GM21528 (cell line): ENCODE measurements around the gene CACNA2D3.

Experiments used
- ATAC-seq: cut with Tn5 transposase; IDR thresholded peaks from one replicate; pipeline ENCODE4 v1.9.1; 2021; ENCODE audit warnings: mild to moderate bottlenecking, moderate library complexity; ENCODE audit not compliant: unreplicated experiment, low FRiP score

The CACNA2D3 gene

DNA sequence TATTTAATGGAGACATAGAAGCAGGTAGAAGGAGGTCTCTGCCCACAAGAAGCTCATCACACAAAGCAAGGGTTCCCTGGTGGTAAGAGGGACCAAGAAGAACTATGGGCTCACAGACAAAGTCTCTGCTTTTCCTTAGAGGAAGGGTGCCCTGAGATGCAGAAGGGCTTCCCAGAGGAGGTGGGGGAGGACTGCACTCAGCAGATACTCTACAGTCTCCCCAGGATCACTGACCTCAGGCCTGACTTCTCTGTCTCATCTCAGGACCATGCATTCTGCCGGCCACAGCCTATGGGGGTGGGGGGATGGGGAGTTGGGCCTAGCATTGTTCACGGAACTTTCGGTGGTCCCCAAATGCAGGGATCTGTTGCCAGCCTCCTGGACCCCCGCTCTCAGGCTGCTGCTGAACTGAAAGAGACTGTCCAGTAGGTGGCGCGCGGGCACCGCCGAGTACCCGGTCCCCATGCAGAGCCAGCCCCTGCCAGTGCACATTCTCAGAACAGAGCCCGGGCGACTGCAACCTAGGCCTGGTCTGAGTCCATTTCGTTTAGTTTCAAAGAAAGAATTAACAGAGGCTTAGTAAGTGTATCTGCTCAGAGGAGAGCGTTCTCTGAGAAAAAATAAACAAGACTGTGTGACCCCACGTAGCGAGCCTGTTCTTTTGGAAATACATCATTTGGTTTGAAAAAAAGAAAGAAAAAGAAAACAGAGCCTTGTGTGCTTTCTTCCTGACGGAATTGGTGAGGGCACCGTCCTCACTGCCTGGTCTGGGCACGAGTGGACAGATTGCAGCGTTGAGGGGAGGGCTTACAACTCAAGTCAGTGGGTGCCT lies 731.4 kb downstream of the CACNA2D3 start:
- ATAC-seq, result no peak

DNA sequence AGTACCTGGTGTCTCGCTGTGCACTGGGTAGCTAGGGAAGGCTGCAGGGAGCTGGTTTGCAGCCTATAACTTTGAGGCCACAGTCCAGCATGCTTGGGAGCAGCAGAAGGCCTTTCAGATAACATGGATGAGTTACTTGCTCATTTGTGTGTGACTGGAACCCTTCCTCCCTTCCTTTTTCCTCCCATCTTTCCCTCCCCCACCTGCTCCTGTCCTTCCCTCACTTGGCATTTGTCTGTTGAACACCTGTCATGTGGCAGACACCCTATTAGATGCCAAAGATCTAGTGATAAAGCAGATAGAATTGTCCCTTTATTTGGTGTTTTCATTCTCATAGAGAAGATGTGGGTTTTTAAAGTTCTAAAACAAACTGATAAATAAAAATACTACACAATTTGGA lies 733.9 kb downstream of the CACNA2D3 start:
- no peak for ATAC-seq

- no peak for ATAC-seq
Observed at GRCh38 chr3:54857343-54857742, 735.0 kb downstream of the CACNA2D3 start.

- ATAC-seq, result no peak
Observed at GRCh38 chr3:54858093-54858785, 735.9 kb downstream of the CACNA2D3 start.

DNA sequence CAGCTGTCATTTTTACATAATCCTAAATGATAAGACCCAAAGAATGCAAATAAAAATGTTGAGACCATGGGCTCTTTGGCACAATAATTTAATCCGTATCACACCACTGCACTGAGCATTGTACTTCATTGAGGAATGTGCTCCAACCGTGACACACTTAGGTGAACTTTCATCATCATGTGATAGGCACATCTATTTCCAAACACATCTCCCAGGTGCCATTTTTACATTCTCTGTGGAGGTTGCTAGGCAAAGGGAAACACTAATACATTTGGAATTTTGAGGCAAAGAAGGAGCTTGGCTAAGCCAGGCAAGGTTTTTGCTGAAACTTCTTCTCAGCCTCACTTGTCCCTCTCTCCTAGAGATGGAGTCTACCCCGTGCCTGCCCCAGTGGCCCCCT lies 736.8 kb downstream of the CACNA2D3 start:
- no peak for ATAC-seq

GRCh38 chr3:54861248-54862067 lies 739.1 kb downstream of the CACNA2D3 start:
- ATAC-seq, result no peak

DNA sequence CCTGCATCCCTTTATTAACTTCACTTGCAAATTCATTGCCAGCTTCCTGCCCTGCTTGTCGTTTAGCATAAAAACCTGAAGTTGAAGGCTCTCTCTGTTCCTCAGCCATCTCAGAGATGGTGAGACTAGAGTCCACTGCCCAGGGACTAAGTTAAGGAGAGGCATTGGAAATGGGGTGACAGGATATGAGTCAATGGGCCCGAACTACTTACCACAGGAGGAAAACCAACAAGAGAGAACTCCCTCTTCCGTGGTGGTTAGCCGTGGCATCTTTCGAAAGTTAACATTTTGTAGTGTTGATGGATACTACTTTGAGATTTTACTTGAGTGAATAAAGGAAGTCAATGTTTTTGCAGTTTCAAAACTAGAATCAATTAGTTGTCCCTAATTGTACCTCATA lies 740.2 kb downstream of the CACNA2D3 start:
- ATAC-seq, result no peak

DNA sequence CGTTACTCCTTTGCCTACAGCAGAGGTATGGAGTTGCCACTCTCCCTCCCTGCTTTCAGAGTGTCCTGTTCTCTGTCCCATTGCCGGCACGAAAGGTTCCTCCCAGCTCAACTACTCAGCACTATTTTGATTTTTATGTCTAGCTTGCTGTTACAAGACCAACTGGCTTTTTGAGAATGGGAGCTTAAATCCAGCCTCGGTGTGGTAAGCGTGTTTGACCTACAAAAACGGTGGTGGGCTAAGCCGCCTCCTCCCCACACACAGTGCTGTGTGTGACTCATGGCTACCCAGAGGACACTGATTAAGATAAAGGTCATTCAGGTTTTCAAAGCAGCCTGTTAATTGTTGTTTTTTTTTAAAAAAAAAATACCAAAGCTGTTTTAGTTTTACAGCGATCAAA lies 741.0 kb downstream of the CACNA2D3 start:
- ATAC-seq, result no peak

- ATAC-seq, result no peak
Observed at GRCh38 chr3:54863786-54864185, 741.4 kb downstream of the CACNA2D3 start.

GRCh38 chr3:54865316-54865715 lies 743.0 kb downstream of the CACNA2D3 start:
- no peak for ATAC-seq

DNA sequence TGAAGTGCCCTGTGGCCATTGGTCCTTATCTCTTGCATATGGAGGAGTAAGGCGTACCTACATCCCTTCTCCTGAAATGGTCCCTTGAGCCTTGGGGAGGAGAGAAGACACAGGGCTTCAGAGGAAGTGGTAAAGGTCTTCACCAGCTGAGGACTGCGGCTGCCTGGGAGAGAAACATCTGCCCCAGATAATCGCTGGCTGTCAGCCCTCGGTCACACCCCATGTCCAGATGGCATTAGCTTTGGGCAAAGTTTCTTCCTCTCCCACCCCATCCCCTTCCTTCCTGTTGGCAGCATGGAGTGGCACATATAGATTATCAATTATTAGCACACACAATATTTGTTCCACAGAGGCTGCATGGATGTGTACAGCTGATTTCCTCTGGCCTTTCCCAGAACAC lies 743.9 kb downstream of the CACNA2D3 start:
- ATAC-seq, result no peak

DNA sequence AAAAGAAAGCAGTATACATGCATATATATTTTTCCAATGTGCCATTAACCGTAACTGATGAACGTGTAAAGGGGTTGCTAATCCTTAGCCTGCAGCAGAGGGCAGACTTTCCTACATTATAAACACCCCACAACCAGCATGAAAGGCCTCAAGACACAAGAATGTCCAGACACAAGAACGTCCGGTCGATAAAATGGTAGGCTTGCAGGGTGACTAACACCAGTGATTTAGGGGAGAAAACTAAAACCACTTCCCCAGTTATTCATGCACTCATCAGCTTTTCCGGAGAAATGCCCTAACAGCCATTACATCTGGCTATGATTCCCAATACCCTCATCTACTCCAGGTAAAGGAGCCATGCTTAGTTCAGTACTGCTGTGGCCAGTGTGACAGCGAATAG lies 748.1 kb downstream of the CACNA2D3 start:
- ATAC-seq, result no peak

DNA sequence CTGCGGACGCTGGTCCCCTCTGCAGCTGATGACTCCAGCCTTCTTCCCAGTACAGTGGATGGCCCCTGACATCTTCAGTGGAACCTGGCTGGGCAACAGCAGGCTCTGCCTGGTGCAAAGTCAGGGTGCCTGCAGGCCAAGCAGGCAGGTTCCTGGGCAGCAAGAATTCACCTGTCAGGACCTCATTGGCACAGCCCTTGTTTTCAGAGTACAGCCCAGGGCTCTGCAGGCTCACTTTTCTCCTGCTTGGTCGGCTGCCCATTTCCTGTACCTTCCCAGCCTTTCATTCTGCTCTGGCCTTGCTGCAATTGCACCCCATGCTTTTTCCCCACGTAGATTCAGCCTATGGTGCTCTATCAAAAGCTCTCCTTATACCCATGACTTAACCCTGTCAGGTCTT lies 749.5 kb downstream of the CACNA2D3 start:
- no peak for ATAC-seq

- no peak for ATAC-seq
Observed at GRCh38 chr3:54873059-54874010, 751.0 kb downstream of the CACNA2D3 start.

DNA sequence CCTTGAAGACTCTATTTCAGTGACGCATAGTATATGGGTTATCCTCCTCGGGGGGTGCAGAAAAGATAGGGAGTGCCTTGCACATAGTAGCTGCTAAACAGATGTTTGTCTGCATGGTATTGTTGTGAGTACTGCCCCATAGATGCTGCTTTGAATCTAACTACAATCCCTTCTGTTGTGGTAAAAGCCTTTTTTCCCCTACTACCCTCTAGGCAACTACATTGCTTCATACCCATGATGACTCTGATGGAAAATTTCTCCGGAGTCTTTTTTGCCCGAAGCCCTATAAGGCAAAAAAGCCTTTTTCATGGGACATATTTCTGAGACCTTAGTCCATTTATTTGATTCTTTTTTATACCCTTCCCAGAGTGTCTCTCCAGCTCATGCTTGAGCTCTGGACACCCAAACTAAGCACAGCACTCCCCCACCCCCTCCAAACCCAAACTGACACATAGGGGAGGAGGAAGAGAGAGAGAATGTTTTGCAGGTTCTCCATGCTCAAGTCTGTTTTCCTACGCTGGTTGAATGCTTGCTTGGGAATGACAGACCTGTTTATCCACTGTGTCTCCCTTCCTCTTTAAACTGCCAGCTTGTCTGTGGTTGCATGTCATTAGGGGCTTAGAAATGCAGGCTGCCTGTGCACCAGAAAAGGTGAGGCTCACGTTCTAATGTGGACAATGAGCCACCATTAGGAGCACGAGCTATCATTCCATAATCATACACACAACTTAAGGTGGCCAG lies 752.6 kb downstream of the CACNA2D3 start:
- no peak for ATAC-seq

GRCh38 chr3:54875596-54876268 lies 753.4 kb downstream of the CACNA2D3 start:
- no peak for ATAC-seq

- no peak for ATAC-seq
Observed at GRCh38 chr3:54876694-54877093, 754.3 kb downstream of the CACNA2D3 start.

DNA sequence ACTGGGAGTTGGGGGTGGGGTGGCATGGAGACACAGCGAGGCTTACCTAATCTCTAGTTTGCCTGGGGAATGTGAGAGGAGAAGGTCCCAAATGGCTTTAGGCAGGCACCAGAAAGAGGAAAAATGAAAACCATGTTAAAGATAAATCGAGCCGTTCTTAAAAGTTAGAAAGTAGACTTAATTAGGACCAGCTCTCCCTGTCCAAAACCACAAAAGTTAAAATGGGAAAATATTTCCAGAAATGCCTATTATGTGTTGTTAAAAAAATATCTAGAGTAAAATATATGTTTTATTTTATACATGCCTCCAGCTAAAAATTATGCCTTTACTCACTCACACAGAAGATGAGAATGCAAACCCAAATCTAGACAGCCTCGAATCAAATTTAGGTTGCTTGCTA lies 755.4 kb downstream of the CACNA2D3 start:
- ATAC-seq, result no peak

DNA sequence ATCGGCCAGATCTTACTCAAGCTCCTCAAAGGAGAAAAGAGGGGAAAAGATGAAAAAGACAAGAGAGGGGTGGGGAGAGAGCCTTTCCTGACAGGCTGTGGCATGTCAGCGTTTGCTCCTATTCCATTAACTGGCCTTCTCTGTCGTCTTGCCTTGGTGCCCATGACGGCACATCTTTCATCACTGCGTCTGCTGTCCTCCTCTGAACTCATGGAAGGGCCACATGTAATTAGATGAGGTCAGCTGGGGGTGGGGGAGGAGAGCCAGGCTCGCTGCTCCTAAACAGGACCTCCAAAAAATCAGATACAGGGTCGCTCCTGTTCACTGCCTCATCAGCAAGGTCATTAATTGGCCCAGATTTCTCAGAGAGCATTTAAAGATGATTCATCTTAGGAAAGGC lies 755.8 kb downstream of the CACNA2D3 start:
- ATAC-seq, result no peak
